ENCODE data around the gene VSX1. TPM values are rescaled to one million over a fixed set of nuclear protein-coding genes. Genes with fewer than 3 reads are reported as not detected.

Gene VSX1
- total and polyA plus RNA-seq, 7 donors, result 0.03 TPM; not detected in 6

DNA sequence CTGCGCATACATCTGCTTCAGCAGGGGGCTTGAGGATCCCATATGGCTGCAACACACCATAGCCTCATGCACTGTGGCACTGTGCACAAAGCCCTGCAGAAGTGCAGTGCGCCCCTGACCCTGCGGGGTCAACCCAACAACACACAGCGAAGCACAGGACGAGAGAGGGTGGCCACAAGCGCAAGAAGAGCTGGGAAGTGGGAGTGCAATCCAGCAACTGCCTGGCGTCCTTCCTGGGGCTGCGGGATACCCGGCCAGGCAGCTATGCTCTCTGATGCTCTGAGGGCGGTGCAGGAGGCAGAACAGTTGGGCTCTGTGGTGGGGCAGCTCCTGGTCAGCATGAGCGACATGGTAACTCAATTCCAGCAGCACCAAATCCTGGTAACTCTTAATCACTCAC lies 18.4 kb downstream of the VSX1 start:
- intact Hi-C loops (cut with DNase I), result no loop called here
- TF ChIP-seq POLR2AphosphoS5 (IDR thresholded peaks at IDR 0.05), result no peak
- TF ChIP-seq EP300 (IDR thresholded peaks at IDR 0.05), result no peak
- TF ChIP-seq, protein P1, sequence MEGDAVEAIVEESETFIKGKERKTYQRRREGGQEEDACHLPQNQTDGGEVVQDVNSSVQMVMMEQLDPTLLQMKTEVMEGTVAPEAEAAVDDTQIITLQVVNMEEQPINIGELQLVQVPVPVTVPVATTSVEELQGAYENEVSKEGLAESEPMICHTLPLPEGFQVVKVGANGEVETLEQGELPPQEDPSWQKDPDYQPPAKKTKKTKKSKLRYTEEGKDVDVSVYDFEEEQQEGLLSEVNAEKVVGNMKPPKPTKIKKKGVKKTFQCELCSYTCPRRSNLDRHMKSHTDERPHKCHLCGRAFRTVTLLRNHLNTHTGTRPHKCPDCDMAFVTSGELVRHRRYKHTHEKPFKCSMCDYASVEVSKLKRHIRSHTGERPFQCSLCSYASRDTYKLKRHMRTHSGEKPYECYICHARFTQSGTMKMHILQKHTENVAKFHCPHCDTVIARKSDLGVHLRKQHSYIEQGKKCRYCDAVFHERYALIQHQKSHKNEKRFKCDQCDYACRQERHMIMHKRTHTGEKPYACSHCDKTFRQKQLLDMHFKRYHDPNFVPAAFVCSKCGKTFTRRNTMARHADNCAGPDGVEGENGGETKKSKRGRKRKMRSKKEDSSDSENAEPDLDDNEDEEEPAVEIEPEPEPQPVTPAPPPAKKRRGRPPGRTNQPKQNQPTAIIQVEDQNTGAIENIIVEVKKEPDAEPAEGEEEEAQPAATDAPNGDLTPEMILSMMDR (IDR thresholded peaks at IDR 0.05), result no peak
- TF ChIP-seq POLR2A (IDR thresholded peaks at IDR 0.05), result no peak
- no peak overlapping the region for H3K27ac ChIP-seq
- no peak overlapping the region for H3K4me3 ChIP-seq
- H3K27me3 ChIP-seq, result peaks cover 0 to 3% (median 0%) of the 10 kb centered on the region in 3 donors
- no peaks in the 10 kb centered on the region for H3K9me3 ChIP-seq
- H3K4me1 ChIP-seq, result peaks cover 0 to 20% (median 14%) of the 10 kb centered on the region in 4 donors
- DNase-seq, result peak; percentile 48
- 94% methylated on average over 11 of the region's 11 CpGs for WGBS, 2 donors
- no peaks in the 10 kb centered on the region for H3K36me3 ChIP-seq

DNA sequence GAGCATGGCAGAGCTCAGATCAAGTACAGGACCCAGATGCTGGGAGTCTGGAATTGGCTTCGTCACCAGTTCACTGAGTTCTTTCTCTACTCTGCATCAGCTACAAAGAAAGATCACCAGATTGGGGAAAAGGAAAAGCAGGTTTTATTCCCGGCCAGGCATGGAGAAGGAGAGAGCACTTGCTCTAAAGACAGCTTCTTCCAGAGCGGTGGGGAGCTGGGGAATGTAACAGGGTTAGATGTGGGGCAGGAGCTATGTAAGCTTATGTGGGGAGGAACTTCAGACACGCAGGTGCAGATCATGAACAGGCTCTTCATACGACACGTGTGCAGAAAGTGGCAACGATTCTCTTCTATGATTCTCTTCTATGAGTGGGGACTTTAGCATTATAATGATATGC lies 19.1 kb downstream of the VSX1 start:
- no peak for DNase-seq
- intact Hi-C loops (cut with DNase I), result no loop called here
- Histone ChIP-seq H3K27ac (no peak overlapping the region), H3K4me3 (no peak overlapping the region), H3K9me3 (no peaks in the 10 kb centered on the region), H3K27me3 (no peaks in the 10 kb centered on the region), H3K36me3 (no peaks in the 10 kb centered on the region), H3K4me1 (peaks cover 0 to 20% (median 16%) of the 10 kb centered on the region in 4 donors)
- WGBS, 2 donors, result 86 to 91% methylated on average over 7 of the region's 7 CpGs
- no peak for TF ChIP-seq POLR2A (IDR thresholded peaks at IDR 0.05)
- TF ChIP-seq, protein P1 (IDR thresholded peaks at IDR 0.05), result no peak
- no peak for TF ChIP-seq EP300 (IDR thresholded peaks at IDR 0.05)
- TF ChIP-seq POLR2AphosphoS5 (IDR thresholded peaks at IDR 0.05), result no peak

DNA sequence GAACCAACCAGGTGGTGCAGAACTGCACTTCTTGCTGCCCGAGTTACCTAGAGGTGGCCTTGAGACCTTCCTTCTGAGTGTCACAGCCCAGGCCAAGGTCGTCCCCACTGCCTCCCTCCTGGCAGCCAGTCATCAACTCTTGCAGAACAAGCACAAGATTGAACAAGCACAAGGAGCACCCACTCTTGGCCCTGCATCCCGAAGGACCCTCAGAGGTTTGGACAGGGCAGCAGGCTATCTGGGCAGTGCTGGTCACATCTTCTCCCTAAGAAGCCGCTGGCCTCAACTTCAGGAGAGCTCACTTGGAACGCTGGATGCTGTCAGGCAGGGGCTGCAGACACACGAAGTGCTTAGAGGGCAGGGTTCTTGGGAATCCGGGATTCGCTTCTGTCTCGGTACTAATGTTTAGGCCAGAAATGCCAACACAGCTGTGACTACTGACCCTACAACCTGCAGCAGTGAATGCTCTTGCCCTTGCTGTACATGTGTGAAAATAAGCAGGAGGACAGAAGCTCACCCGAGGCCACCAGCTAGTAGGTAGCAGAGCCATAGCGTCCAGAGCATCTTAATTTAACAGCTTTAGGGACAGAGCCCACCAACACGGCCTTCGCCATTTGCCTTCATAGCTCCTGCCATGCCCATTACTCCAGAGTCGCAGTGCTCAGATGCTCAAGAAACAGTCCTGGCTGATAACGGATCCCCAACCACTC lies 20.0 kb downstream of the VSX1 start:
- peaks cover 0 to 22% (median 17%) of the 10 kb centered on the region in 4 donors for H3K4me1 ChIP-seq
- intact Hi-C loops (cut with DNase I), result no loop called here
- H3K36me3 ChIP-seq, result no peaks in the 10 kb centered on the region
- DNase-seq, result peak; percentile 42
- H3K9me3 ChIP-seq, result no peaks in the 10 kb centered on the region
- H3K27ac ChIP-seq, result no peak overlapping the region
- WGBS, 2 donors, result 89 to 92% methylated on average over 15 of the region's 15 CpGs
- no peaks in the 10 kb centered on the region for H3K27me3 ChIP-seq
- TF ChIP-seq, protein P1 (IDR thresholded peaks at IDR 0.05), result no peak
- TF ChIP-seq EP300 (IDR thresholded peaks at IDR 0.05) (no peak), POLR2A (IDR thresholded peaks at IDR 0.05) (no peak), POLR2AphosphoS5 (IDR thresholded peaks at IDR 0.05) (no peak)
- H3K4me3 ChIP-seq, result no peak overlapping the region

DNA sequence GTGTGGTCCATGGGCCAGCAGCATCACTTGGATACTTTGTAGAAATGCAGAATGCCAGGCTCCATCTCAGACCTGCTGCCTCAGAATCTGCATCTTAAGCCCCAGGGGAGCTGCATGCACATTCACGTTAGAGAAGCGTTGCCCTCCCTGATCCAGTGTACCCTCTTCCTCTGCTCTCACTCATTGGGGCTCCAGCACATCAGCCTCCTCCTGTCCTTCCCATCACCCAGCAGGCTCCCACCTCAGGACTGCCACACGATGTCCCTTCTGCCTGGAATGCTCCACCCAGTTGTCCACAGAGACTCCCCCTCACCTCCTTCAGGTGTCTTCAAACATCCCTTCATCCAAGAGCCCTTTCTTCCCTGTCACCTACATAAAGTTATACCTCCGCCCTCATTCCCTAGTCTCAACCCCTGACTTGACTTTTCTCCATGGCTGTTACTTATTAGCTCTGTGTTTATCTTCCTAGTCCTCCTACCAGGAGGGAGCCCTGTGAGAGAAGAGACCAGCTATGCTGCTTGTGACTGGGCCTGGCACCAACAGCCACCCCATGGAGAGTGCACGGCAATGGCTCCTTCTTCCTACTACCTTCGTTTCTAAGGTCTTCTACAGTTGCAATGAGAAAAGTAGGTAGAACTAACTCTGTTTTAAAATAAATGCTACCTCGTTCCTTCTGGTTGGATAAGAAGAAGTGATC lies 20.7 kb downstream of the VSX1 start:
- H3K27me3 ChIP-seq, result no peaks in the 10 kb centered on the region
- peaks cover 0 to 29% (median 24%) of the 10 kb centered on the region in 4 donors for H3K4me1 ChIP-seq
- H3K4me3 ChIP-seq, result no peak overlapping the region
- H3K9me3 ChIP-seq, result no peaks in the 10 kb centered on the region
- H3K27ac ChIP-seq, result no peak overlapping the region
- TF ChIP-seq, protein P1 (IDR thresholded peaks at IDR 0.05), result no peak
- no peak for TF ChIP-seq POLR2A (IDR thresholded peaks at IDR 0.05)
- no peak for TF ChIP-seq EP300 (IDR thresholded peaks at IDR 0.05)
- TF ChIP-seq POLR2AphosphoS5 (IDR thresholded peaks at IDR 0.05), result no peak
- intact Hi-C loops (cut with DNase I), result no loop called here
- WGBS, 2 donors, result 41 to 77% methylated on average over 7 of the region's 7 CpGs
- DNase-seq, result peak; percentile 50
- no peaks in the 10 kb centered on the region for H3K36me3 ChIP-seq

Measured in sigmoid colon (tissue), 7 donors.